Thyroid gland (tissue), 4 donors: ENCODE results near the gene FBXL17.

Experiments
- POLR2A ChIP-seq, 2 donors: fragments of 450-650 bp; IDR thresholded peaks; one replicate each; pipeline ENCODE4 v1.6.1; 2017; ENCODE audit warnings: antibody characterized with exemption in 2 of 2, mild to moderate bottlenecking in 2 of 2, moderate library complexity in 1 of 2
- TF ChIP-seq, protein P1 (sequence below), 6 experiments: fragments of 200-600 bp in 3 of 6; fragments of 450-650 bp in 3 of 6; sonication (generic) in 3 of 6; IDR thresholded peaks; one replicate each; pipeline ENCODE4 v1.5.1; 2016 to 2019; ENCODE audit warnings: antibody characterized with exemption in 6 of 6, mild to moderate bottlenecking in 2 of 6, inconsistent platforms in 1 of 6, moderate library complexity in 1 of 6

DNA sequence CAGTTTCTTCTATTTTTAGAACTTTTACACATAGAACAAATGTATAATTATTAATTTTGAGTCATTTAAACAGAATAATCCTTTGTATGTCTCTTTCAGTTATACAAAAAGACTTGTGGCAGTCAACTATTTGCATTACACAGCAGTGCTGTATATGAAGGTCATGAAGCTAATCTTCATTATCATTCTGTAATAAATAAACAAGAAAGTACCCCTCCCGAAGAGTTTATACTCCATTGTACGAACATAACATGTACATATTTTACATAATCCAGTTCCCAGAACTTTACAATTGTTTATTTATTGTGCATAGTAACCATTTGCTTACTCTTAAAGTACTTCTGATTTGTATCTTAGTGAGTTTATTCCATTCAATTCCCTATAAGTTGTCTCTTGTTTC is 267.9 kb downstream of the FBXL17 start:
- TF ChIP-seq, protein P1, sequence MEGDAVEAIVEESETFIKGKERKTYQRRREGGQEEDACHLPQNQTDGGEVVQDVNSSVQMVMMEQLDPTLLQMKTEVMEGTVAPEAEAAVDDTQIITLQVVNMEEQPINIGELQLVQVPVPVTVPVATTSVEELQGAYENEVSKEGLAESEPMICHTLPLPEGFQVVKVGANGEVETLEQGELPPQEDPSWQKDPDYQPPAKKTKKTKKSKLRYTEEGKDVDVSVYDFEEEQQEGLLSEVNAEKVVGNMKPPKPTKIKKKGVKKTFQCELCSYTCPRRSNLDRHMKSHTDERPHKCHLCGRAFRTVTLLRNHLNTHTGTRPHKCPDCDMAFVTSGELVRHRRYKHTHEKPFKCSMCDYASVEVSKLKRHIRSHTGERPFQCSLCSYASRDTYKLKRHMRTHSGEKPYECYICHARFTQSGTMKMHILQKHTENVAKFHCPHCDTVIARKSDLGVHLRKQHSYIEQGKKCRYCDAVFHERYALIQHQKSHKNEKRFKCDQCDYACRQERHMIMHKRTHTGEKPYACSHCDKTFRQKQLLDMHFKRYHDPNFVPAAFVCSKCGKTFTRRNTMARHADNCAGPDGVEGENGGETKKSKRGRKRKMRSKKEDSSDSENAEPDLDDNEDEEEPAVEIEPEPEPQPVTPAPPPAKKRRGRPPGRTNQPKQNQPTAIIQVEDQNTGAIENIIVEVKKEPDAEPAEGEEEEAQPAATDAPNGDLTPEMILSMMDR (IDR thresholded peaks at IDR 0.05), result no peak
- TF ChIP-seq POLR2A (IDR thresholded peaks at IDR 0.05), result no peak
